NT2/D1 (cell line): ENCODE measurements around the gene CCDC87.
"Not testable (repeated sequence)": the region's sequence is repeated elsewhere in the genome, so short reads cannot be mapped to it uniquely, and the experiment has no call there.

Experiments
- DNase-seq: peaks from one replicate; pipeline ENCODE4 v3.0.0-alpha.2; 2011; ENCODE audit warnings: low read depth, low spot score
- H3K27me3 ChIP-seq: 2 replicates; pipeline ENCODE4 v1.6.0; 2011; ENCODE audit warnings: mild to moderate bottlenecking; ENCODE audit not compliant: insufficient read length, insufficient read depth
- H3K36me3 ChIP-seq: 2 replicates; pipeline ENCODE4 v1.6.1; 2011; ENCODE audit warnings: mild to moderate bottlenecking, low read length, mixed read lengths; ENCODE audit not compliant: insufficient read depth, insufficient read length
- H3K4me1 ChIP-seq: 2 replicates; pipeline ENCODE4 v1.5.1; 2011; ENCODE audit not compliant: insufficient read depth, insufficient read length
- H3K4me3 ChIP-seq: 2 replicates; pipeline ENCODE4 v1.5.1; 2011; ENCODE audit warnings: low read depth; ENCODE audit not compliant: insufficient read length
- H3K9ac ChIP-seq: 2 replicates; pipeline ENCODE4 v1.6.0; 2011; ENCODE audit warnings: low read depth; ENCODE audit not compliant: insufficient read length
- H3K9me3 ChIP-seq: 2 replicates; pipeline ENCODE4 v1.5.1; 2011; ENCODE audit warnings: mild to moderate bottlenecking, low read length; ENCODE audit not compliant: insufficient read depth
- SUZ12 ChIP-seq: IDR thresholded peaks from 2 replicates; pipeline ENCODE4 v1.6.1; 2011; ENCODE audit not compliant: insufficient read length, insufficient read depth; ENCODE audit errors: extremely low read depth
- YY1 ChIP-seq: IDR thresholded peaks from 2 replicates; pipeline ENCODE4 v1.6.1; 2011; ENCODE audit not compliant: insufficient read length, insufficient read depth
- ZNF274 ChIP-seq: IDR thresholded peaks from 2 replicates; pipeline ENCODE4 v1.6.1; 2011; ENCODE audit warnings: mild to moderate bottlenecking, low read depth, low read length

CCDC87 gene

GRCh38 chr11:66546368-66546965 lies 46.4 kb downstream of the CCDC87 start, which contains the start of gene ACTN3:
TSS of gene ACTN3 (plus strand) at chr11:66546903. CDS start at chr11:66546938, 35 bp downstream.
- DNase-seq = no peak
- Histone ChIP-seq H3K9ac (peak within 1 kb of the TSS; percentile 92), H3K4me3 (peak within 1 kb of the TSS; percentile 89), H3K27me3 (no peaks in the 10 kb centered on the region), H3K4me1 (peaks cover 23% of the 10 kb centered on the region), H3K9me3 (no peaks in the 10 kb centered on the region), H3K36me3 (peaks cover 16% of the 10 kb centered on the region)
- no peak for TF ChIP-seq ZNF274
- no peak for TF ChIP-seq YY1
- no peak for TF ChIP-seq SUZ12

GRCh38 chr11:66545701-66546367 lies 47.0 kb downstream of the CCDC87 start, which contains the start of gene ZDHHC24:
TSS of gene ZDHHC24 (minus strand) at chr11:66546048. CDS start at chr11:66546003, 45 bp downstream.
- peaks cover 18% of the 10 kb centered on the region for H3K4me1 ChIP-seq
- H3K27me3 ChIP-seq = no peaks in the 10 kb centered on the region
- no peak for TF ChIP-seq SUZ12
- TF ChIP-seq YY1 = no peak
- TF ChIP-seq ZNF274 = no peak
- peak within 1 kb of the TSS; percentile 89 for H3K4me3 ChIP-seq
- no peaks in the 10 kb centered on the region for H3K9me3 ChIP-seq
- H3K9ac ChIP-seq = peak within 1 kb of the TSS; percentile 92
- H3K36me3 ChIP-seq = peaks cover 19% of the 10 kb centered on the region
- peak; percentile 93 for DNase-seq

- H3K9ac ChIP-seq = peak overlapping the region; percentile 92
- DNase-seq, H3K9me3 ChIP-seq, H3K27me3 ChIP-seq: not testable (repeated sequence)
- peak overlapping the region; percentile 89 for H3K4me3 ChIP-seq
- peaks cover 19% of the 10 kb centered on the region for H3K36me3 ChIP-seq
- H3K4me1 ChIP-seq = peaks cover 18% of the 10 kb centered on the region
These were observed 47.9 kb downstream of the CCDC87 start for GRCh38 chr11:66544952-66545351.

GRCh38 chr11:66543263-66544107 lies 49.4 kb downstream of the CCDC87 start:
- no peak for DNase-seq
- Histone ChIP-seq H3K27me3 (no peaks in the 10 kb centered on the region), H3K9me3 (no peaks in the 10 kb centered on the region), H3K4me3 (no peak overlapping the region), H3K9ac (peak overlapping the region; percentile 29), H3K4me1 (peaks cover 29% of the 10 kb centered on the region), H3K36me3 (peaks cover 25% of the 10 kb centered on the region)
- TF ChIP-seq YY1 = no peak

GRCh38 chr11:66542362-66542761 lies 50.5 kb downstream of the CCDC87 start:
- peaks cover 27% of the 10 kb centered on the region for H3K4me1 ChIP-seq
- peaks cover 26% of the 10 kb centered on the region for H3K36me3 ChIP-seq
- no peaks in the 10 kb centered on the region for H3K27me3 ChIP-seq
- no peak overlapping the region for H3K4me3 ChIP-seq
- TF ChIP-seq YY1 = no peak
- DNase-seq = no peak
- H3K9me3 ChIP-seq = no peaks in the 10 kb centered on the region
- peak overlapping the region; percentile 37 for H3K9ac ChIP-seq

GRCh38 chr11:66541892-66542291 lies 51.0 kb downstream of the CCDC87 start:
- peak overlapping the region; percentile 37 for H3K9ac ChIP-seq

GRCh38 chr11:66540598-66540997 lies 52.3 kb downstream of the CCDC87 start:
- not testable (repeated sequence) for H3K9me3 ChIP-seq, H3K4me3 ChIP-seq, H3K27me3 ChIP-seq, H3K9ac ChIP-seq, DNase-seq
- H3K36me3 ChIP-seq = peaks cover 43% of the 10 kb centered on the region
- H3K4me1 ChIP-seq = peaks cover 27% of the 10 kb centered on the region

More at GRCh38 chr11:66541892-66542291, 51.0 kb downstream of the CCDC87 start:
- TF ChIP-seq SUZ12 = no peak
- TF ChIP-seq YY1 = no peak
- no peak for TF ChIP-seq ZNF274
- Histone ChIP-seq H3K27me3 (no peaks in the 10 kb centered on the region), H3K4me3 (no peak overlapping the region), H3K9me3 (no peaks in the 10 kb centered on the region), H3K4me1 (peaks cover 27% of the 10 kb centered on the region), H3K36me3 (peaks cover 30% of the 10 kb centered on the region)
- no peak for DNase-seq
